Body of pancreas (tissue), 4 donors: Measurements from ENCODE around the gene PCDHGA2. TPM values are rescaled to one million over a fixed set of nuclear protein-coding genes. Genes with fewer than 3 reads are reported as not detected.

Experiments
- ATAC-seq: fragments of 150-250 bp; one replicate; pipeline ENCODE4 v1.9.1; 2016
- DNase-seq, 4 donors: peaks; one replicate each; pipeline ENCODE4 v3.0.0-alpha.2; 2019
- H3K27ac ChIP-seq, 4 donors: fragments of 200-600 bp; sonication (generic); 1 replicate in 3 of 4; 2 replicates in 1 of 4; pipeline versions ENCODE4 v1.5.1 to v1.6.1; 2016 to 2019; ENCODE audit warnings: mild to moderate bottlenecking in 1 of 4, mixed read lengths in 1 of 4, moderate library complexity in 1 of 4
- H3K27me3 ChIP-seq, 2 donors: fragments of 200-600 bp; sonication (generic); one replicate each; pipeline ENCODE4 v1.6.0; 2016; ENCODE audit warnings: mild to moderate bottlenecking in 1 of 2
- H3K36me3 ChIP-seq, 2 donors: fragments of 200-600 bp; sonication (generic); replicated peaks in 1 of 2; 2 replicates each; pipeline ENCODE4 v1.5.1; 2016; ENCODE audit warnings: low read depth in 2 of 2; ENCODE audit not compliant: insufficient read depth in 1 of 2
- H3K4me1 ChIP-seq: fragments of 200-600 bp; sonication (generic); one replicate; pipeline ENCODE4 v1.6.0; 2016
- H3K4me3 ChIP-seq, 2 donors: fragments of 200-600 bp; sonication (generic); 1 replicate in 1 of 2; 2 replicates in 1 of 2; pipeline ENCODE4 v1.5.1; 2016 to 2019
- H3K9me3 ChIP-seq, 3 donors: fragments of 200-600 bp; sonication (generic); 1 replicate in 2 of 3; 2 replicates in 1 of 3; pipeline ENCODE4 v1.5.1; 2016
- POLR2A ChIP-seq, 3 donors: fragments of 450-650 bp; IDR thresholded peaks; one replicate each; pipeline ENCODE4 v1.6.1; 2016; ENCODE audit warnings: antibody characterized with exemption in 3 of 3, mild to moderate bottlenecking in 2 of 3
- WGBS, 2 donors: methylation state at CpG; one replicate each; pipeline ENCODE4 v1.1.5; 2017; 5-methylcytosine and 5-hydroxymethylcytosine counted together
- intact Hi-C: fragments of 100-400 bp; cut with DNase I; formaldehyde crosslinking; loops from one replicate; pipeline ENCODE4 v1.15.1; 2023
- total RNA-seq, 2 donors: library from RNA; depleted of rRNA; stranded (reverse); fragments of >200 nt; gene quantifications; one replicate each; pipeline ENCODE4 v1.1.0, GENCODE V29; 2016
- TF ChIP-seq, protein P1 (sequence below), 7 experiments: fragments of 450-650 bp in 4 of 7; fragments of 200-600 bp in 3 of 7; sonication (generic) in 3 of 7; IDR thresholded peaks; one replicate each; pipeline ENCODE4 v1.5.1; 2016 to 2019; ENCODE audit warnings: antibody characterized with exemption in 7 of 7

The PCDHGA2 gene
- total RNA-seq, 2 donors from 2014 or later, result 2.0 to 2.9 TPM

- WGBS, 2 donors, result 13 to 30% methylated on average over 29 of the region's 29 CpGs
- TF ChIP-seq, protein P1, sequence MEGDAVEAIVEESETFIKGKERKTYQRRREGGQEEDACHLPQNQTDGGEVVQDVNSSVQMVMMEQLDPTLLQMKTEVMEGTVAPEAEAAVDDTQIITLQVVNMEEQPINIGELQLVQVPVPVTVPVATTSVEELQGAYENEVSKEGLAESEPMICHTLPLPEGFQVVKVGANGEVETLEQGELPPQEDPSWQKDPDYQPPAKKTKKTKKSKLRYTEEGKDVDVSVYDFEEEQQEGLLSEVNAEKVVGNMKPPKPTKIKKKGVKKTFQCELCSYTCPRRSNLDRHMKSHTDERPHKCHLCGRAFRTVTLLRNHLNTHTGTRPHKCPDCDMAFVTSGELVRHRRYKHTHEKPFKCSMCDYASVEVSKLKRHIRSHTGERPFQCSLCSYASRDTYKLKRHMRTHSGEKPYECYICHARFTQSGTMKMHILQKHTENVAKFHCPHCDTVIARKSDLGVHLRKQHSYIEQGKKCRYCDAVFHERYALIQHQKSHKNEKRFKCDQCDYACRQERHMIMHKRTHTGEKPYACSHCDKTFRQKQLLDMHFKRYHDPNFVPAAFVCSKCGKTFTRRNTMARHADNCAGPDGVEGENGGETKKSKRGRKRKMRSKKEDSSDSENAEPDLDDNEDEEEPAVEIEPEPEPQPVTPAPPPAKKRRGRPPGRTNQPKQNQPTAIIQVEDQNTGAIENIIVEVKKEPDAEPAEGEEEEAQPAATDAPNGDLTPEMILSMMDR (IDR thresholded peaks at IDR 0.05), result peak in 6 of 7 experiments; percentile 13 to 41 (median 38)
- no peak for TF ChIP-seq POLR2A (IDR thresholded peaks at IDR 0.05)
- ATAC-seq (peak; percentile 45), DNase-seq (peak; percentile 31 to 54 (median 46))
- intact Hi-C loops, result no loop called here
- H3K36me3 ChIP-seq, result no peaks in the 10 kb centered on the region
- H3K9me3 ChIP-seq, result peaks cover 0 to 47% (median 2%) of the 10 kb centered on the region in 3 donors
- no peaks in the 10 kb centered on the region for H3K4me1 ChIP-seq
- no peaks in the 10 kb centered on the region for H3K27me3 ChIP-seq
- no peak within 1 kb of the TSS for H3K4me3 ChIP-seq
- no peak within 1 kb of the TSS for H3K27ac ChIP-seq
Measured at GRCh38 chr5:141349917-141350619, 11.5 kb downstream of the PCDHGA2 start, which contains the start of gene PCDHGB1. TSS of gene PCDHGB1 (plus strand) at chr5:141350099. CDS start at chr5:141350261, 162 bp downstream.

DNA sequence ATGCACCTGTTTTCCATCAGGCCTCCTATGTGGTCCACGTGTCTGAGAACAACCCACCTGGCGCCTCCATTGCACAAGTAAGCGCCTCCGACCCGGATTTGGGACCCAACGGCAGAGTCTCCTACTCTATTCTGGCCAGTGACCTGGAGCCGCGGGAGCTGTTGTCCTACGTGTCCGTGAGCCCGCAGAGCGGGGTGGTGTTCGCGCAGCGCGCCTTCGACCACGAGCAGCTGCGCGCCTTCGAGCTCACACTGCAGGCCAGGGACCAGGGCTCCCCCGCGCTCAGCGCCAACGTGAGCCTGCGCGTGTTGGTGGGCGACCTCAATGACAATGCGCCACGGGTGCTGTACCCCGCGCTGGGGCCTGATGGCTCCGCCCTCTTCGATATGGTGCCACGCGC, 13.0 kb downstream of the PCDHGA2 start:
- intact Hi-C loops, result no loop called here
- TF ChIP-seq, protein P1 (IDR thresholded peaks at IDR 0.05), result no peak
- no peak for TF ChIP-seq POLR2A (IDR thresholded peaks at IDR 0.05)
- H3K27ac ChIP-seq, result no peak overlapping the region
- H3K9me3 ChIP-seq, result peaks cover 0 to 58% (median 2%) of the 10 kb centered on the region in 3 donors
- DNase-seq, result no peak
- no peaks in the 10 kb centered on the region for H3K27me3 ChIP-seq
- H3K36me3 ChIP-seq, result no peaks in the 10 kb centered on the region
- no peak overlapping the region for H3K4me3 ChIP-seq
- no peak for ATAC-seq
- 22 to 34% methylated on average over 14 to 24 of the region's 36 CpGs for WGBS, 2 donors
- no peaks in the 10 kb centered on the region for H3K4me1 ChIP-seq

DNA sequence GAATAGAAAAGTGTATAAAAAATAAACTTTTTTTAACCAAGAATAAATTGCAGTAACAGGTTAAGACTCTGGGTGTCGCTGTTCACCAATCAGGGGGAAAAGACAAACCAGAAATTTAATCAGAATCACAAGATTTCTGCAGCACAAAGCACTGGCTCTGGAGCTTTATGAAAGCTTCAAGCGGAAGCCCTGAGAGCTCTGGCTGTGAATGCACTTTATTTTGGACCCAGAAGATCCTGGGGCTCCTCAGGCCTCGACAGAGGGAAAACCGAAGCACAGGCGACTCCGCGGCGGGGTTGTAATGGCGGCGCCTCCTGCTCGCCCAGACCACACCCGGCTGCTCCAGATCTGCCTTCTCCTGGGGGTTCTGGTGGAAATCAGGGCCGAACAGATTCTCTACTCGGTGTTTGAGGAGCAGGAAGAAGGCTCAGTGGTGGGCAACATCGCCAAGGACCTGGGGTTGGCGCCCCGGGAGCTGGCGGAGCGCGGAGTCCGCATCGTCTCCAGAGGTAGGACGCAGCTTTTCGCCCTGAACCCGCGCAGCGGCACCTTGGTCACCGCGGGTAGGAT, 16.4 kb downstream of the PCDHGA2 start, which contains the start of gene PCDHGA4:
Gene PCDHGA4, plus strand, starts transcription at position 122 of the 570 bp plus-strand sequence. Its CDS starts 87 bp downstream, at position 209.
- Histone ChIP-seq H3K27me3 (no peaks in the 10 kb centered on the region), H3K9me3 (peaks cover 0 to 72% (median 2%) of the 10 kb centered on the region in 3 donors), H3K36me3 (no peaks in the 10 kb centered on the region), H3K27ac (no peak within 1 kb of the TSS), H3K4me1 (no peaks in the 10 kb centered on the region), H3K4me3 (no peak within 1 kb of the TSS)
- TF ChIP-seq, protein P1 (IDR thresholded peaks at IDR 0.05), result peak in 6 of 7 experiments; percentile 10 to 38 (median 31)
- TF ChIP-seq POLR2A (IDR thresholded peaks at IDR 0.05), result no peak
- WGBS, 2 donors, result 12 to 17% methylated on average over 23 to 29 of the region's 29 CpGs
- intact Hi-C loops, result no loop called here
- ATAC-seq (no peak), DNase-seq (no peak)

DNA sequence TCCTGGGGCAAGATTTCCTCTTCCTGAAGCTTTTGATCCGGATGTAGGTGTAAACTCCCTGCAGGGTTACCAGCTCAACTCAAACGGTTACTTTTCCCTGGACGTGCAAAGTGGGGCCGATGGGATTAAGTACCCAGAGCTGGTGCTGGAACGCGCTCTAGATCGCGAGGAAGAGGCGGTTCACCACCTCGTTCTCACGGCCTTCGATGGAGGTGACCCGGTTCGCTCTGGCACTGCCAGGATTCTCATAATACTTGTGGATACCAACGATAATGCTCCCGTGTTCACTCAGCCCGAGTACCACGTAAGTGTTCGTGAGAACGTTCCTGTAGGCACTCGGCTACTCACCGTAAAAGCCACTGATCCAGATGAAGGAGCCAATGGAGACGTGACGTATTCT, 17.1 kb downstream of the PCDHGA2 start:
- no peaks in the 10 kb centered on the region for H3K27me3 ChIP-seq
- WGBS, 2 donors, result 33 to 54% methylated on average over 24 of the region's 24 CpGs
- peaks cover 0 to 72% (median 3%) of the 10 kb centered on the region in 3 donors for H3K9me3 ChIP-seq
- no peak overlapping the region for H3K27ac ChIP-seq
- intact Hi-C loops, result no loop called here
- DNase-seq (no peak), ATAC-seq (no peak)
- TF ChIP-seq, protein P1 (IDR thresholded peaks at IDR 0.05), result no peak
- no peak for TF ChIP-seq POLR2A (IDR thresholded peaks at IDR 0.05)
- no peak overlapping the region for H3K4me3 ChIP-seq
- H3K36me3 ChIP-seq, result no peaks in the 10 kb centered on the region
- H3K4me1 ChIP-seq, result no peaks in the 10 kb centered on the region
